Mesothelial cell of epicardium (in vitro differentiated cells): ENCODE measurements around the gene PGAM5. TPM values are rescaled to one million over a fixed set of nuclear protein-coding genes. Genes with fewer than 3 reads are reported as not detected.

Source experiments
- DNase-seq, 2 experiments: peaks; one replicate each; pipeline ENCODE4 v3.0.0; 2021; ENCODE audit warnings: low spot score in 2 of 2; ENCODE audit not compliant: unreplicated experiment in 2 of 2
- H3K27ac Mint-ChIP-seq: 2 replicates; pipeline ENCODE4 v1.8.0; 2021; ENCODE audit warnings: mixed read lengths
- H3K27me3 Mint-ChIP-seq: 2 replicates; pipeline ENCODE4 v1.8.0; 2021; ENCODE audit warnings: low read depth, mixed read lengths
- H3K36me3 Mint-ChIP-seq: 2 replicates; pipeline ENCODE4 v1.8.0; 2021; ENCODE audit warnings: mixed read lengths
- H3K4me1 Mint-ChIP-seq: 2 replicates; pipeline ENCODE4 v1.8.0; 2021; ENCODE audit warnings: mixed read lengths
- H3K4me3 Mint-ChIP-seq: 2 replicates; pipeline ENCODE4 v1.8.0; 2021; ENCODE audit warnings: mild to moderate bottlenecking, moderate library complexity, mixed read lengths
- H3K9me3 Mint-ChIP-seq: 2 replicates; pipeline ENCODE4 v1.8.0; 2021; ENCODE audit warnings: mixed read lengths
- total RNA-seq: library from RNA; stranded (reverse); gene quantifications from 3 replicates; pipeline ENCODE4 v1.2.1, GENCODE V29; 2021
- TF ChIP-seq, protein P1 (sequence below): fragments of 200-600 bp; sonication (generic); IDR thresholded peaks from one replicate; pipeline ENCODE4 v1.5.0; 2021; ENCODE audit warnings: antibody characterized with exemption; ENCODE audit not compliant: unreplicated experiment

PGAM5 gene
- total RNA-seq, 1 donor from 2014 or later = 23.5 TPM

DNA sequence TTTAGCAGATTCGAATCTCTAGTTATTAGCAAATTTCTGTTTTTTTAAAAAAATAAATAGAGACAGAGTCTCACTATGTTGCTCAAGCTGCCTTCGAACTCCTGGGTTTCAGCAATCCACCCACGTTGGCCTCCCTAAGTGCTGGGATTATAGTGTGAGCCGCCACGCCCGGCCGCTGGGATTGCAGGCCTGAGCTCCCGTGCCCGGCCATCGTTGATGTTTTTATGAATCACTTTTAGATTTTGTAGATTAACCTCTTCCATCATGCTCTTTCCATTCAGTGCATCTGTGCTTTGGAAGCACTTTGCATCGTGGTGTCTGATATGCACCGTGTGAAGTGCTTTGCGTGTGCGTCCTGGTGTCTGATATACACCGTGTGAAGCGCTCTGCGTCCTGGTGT is 20.9 kb downstream of the PGAM5 start:
- TF ChIP-seq, protein P1, sequence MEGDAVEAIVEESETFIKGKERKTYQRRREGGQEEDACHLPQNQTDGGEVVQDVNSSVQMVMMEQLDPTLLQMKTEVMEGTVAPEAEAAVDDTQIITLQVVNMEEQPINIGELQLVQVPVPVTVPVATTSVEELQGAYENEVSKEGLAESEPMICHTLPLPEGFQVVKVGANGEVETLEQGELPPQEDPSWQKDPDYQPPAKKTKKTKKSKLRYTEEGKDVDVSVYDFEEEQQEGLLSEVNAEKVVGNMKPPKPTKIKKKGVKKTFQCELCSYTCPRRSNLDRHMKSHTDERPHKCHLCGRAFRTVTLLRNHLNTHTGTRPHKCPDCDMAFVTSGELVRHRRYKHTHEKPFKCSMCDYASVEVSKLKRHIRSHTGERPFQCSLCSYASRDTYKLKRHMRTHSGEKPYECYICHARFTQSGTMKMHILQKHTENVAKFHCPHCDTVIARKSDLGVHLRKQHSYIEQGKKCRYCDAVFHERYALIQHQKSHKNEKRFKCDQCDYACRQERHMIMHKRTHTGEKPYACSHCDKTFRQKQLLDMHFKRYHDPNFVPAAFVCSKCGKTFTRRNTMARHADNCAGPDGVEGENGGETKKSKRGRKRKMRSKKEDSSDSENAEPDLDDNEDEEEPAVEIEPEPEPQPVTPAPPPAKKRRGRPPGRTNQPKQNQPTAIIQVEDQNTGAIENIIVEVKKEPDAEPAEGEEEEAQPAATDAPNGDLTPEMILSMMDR = no peak
- H3K9me3 Mint-ChIP-seq = no peaks in the 10 kb centered on the region
- DNase-seq = no peak
- no peak overlapping the region for H3K27ac Mint-ChIP-seq
- H3K4me1 Mint-ChIP-seq = no peaks in the 10 kb centered on the region
- H3K4me3 Mint-ChIP-seq = no peak overlapping the region
- peaks cover 74% of the 10 kb centered on the region for H3K36me3 Mint-ChIP-seq
- no peaks in the 10 kb centered on the region for H3K27me3 Mint-ChIP-seq

DNA sequence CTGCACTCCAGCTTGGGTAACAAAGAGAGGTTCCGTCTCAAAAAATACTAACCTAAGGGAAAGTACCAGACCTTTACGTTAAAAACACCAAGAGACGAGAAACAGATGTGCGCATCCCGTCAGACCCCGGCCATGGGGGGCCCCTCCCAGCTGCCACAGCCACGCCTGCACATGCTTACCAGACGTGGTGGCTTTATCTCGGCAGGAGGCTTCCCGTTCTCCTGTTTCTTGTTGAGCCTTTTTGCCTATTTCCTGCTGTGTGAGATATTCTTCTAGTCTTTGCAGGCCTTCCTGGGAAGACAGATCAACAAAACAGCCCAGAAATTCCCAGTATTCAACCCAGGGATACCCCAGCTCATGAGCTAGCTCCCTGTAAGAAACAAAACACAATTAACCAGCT is 23.6 kb downstream of the PGAM5 start:
- Mint-ChIP-seq H3K27ac (no peak overlapping the region), H3K4me3 (no peak overlapping the region), H3K27me3 (no peaks in the 10 kb centered on the region), H3K36me3 (peaks cover 67% of the 10 kb centered on the region), H3K4me1 (no peaks in the 10 kb centered on the region), H3K9me3 (no peaks in the 10 kb centered on the region)
- TF ChIP-seq, protein P1 = no peak
- DNase-seq = no peak

DNA sequence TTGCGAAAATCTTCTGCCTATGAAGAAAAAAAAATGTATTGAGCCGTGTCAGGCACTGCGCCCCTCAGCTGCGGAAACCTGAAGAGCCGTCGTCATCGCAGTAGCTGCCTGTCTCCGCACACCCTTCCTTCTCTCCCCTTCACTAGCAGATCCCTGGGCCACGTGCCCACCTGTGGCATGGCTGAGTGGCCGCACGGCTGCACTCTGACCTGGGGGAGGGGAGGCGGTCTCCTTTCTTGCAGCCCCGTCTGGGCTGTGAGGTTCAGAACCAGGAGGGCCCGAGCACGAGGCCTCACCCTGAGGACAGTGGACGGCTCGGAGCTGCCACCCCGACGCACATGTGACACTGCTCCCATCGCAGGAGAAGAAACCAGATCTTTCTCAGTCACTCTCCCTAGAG is 24.9 kb downstream of the PGAM5 start:
- Mint-ChIP-seq H3K4me1 (no peaks in the 10 kb centered on the region), H3K27ac (no peak overlapping the region), H3K9me3 (no peaks in the 10 kb centered on the region), H3K27me3 (no peaks in the 10 kb centered on the region), H3K4me3 (no peak overlapping the region), H3K36me3 (peaks cover 67% of the 10 kb centered on the region)
- no peak for DNase-seq
- TF ChIP-seq, protein P1 = no peak

DNA sequence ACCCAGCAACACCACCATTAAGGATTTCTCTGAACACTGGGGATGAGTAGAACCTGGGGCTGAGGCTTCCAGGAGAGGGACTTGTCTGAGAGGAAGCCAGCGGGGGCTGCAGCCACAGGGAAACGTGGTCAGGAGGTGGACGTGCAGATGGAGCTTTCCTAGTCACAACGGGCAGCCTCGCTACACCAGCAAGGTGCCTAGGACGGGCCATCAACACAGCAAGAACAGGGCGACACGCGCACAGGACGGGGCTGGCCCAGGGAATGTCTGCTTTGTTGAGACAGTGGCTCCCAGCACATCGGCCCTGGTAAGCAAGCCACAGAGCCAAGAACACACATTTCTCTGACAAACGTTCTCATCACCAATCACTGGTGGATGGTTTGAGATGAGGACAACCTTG is 25.7 kb downstream of the PGAM5 start:
- Mint-ChIP-seq H3K4me1 (no peaks in the 10 kb centered on the region), H3K4me3 (no peak overlapping the region), H3K36me3 (peaks cover 60% of the 10 kb centered on the region), H3K9me3 (no peaks in the 10 kb centered on the region), H3K27ac (no peak overlapping the region), H3K27me3 (no peaks in the 10 kb centered on the region)
- TF ChIP-seq, protein P1 = no peak
- no peak for DNase-seq

DNA sequence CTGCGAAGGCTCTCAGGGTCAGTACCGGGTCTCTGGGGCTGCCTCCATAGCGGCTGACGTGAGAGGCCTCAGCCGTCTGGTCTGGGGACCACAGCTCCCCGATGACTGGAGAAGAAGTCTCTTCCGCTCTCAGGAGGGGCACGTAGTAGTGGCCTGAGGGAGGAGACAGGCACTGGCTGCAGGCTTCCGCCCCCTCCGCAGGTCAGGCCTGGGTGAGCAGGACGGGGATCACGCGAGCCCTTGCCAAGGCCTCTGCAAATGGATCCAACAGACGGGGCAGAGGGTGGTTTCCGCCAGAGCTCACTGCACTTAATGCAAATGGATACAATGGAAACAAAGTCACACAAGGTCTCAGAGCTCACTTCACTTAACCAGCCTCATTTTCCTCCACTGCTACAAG is 26.3 kb downstream of the PGAM5 start:
- Mint-ChIP-seq H3K4me1 (no peaks in the 10 kb centered on the region), H3K4me3 (no peak overlapping the region), H3K27me3 (no peaks in the 10 kb centered on the region), H3K36me3 (peaks cover 59% of the 10 kb centered on the region), H3K9me3 (no peaks in the 10 kb centered on the region), H3K27ac (no peak overlapping the region)
- DNase-seq = no peak
- TF ChIP-seq, protein P1 = no peak
